ENCODE data around the gene RTN4R. TPM values are rescaled to one million over a fixed set of nuclear protein-coding genes. Genes with fewer than 3 reads are reported as not detected.

Gene RTN4R
- total and polyA plus RNA-seq, 9 of the 15 experiments (the other 6 are each of a cell fraction or from before 2014, with no cell fraction given): 0.04 to 2.8 (median 1.4) TPM; not detected in 3

GRCh38 chr22:20267441-20268278 lies 458 bp downstream of the RTN4R start:
- H3K36me3 ChIP-seq (ENCODE audit: control insufficient read depth, insufficient read depth, low read length): no peaks in the 10 kb centered on the region
- H3K9ac ChIP-seq (ENCODE audit: insufficient read depth in 1 of 2, low read depth in 2 of 2, low read length in 2 of 2): peak overlapping the region; percentile 14 to 86; a peak in 3 of 4 replicates
- ChIA-PET CTCF (ENCODE audit: low intra/inter-chr PET ratio) (interaction anchor here (0.6 to 2.0 kb wide), 7 partner anchors 18 to 358 kb away, joined by 3 to 62 read pairs (median 5); no protein-coding TSS in a partner anchor), POLR2A (no interaction called here)
- peak; percentile 73 to 80 (median 78) for DNase-seq (ENCODE audit: extremely low read depth in 1 of 4, low spot score in 3 of 4)
- H3K4me2 ChIP-seq (ENCODE audit: insufficient read depth, low read length): peak overlapping the region; percentile 73
- peaks cover 54% of the 10 kb centered on the region for H4K20me1 ChIP-seq (replicated peaks; ENCODE audit: control insufficient read depth, insufficient read depth, low read length)
- peaks cover 4% of the 10 kb centered on the region for H3K9me1 ChIP-seq (ENCODE audit: control insufficient read depth, insufficient read depth, low read length)
- peak overlapping the region; percentile 81 for H2AFZ ChIP-seq (ENCODE audit: low read depth, low read length)
- no peak overlapping the region for H3K27ac ChIP-seq (ENCODE audit: extremely low read depth, low read depth, low read length)
- no peaks in the 10 kb centered on the region for H3K9me3 ChIP-seq (replicated peaks; ENCODE audit: control insufficient read depth, insufficient read depth, low read depth, low read length)
- FAIRE-seq: no peak
- no peaks in the 10 kb centered on the region for H3K79me2 ChIP-seq (ENCODE audit: control insufficient read depth, insufficient read depth, low read length)
- H3K27me3 ChIP-seq (ENCODE audit: control insufficient read depth in 2 of 2, insufficient read depth in 2 of 2, low read length in 2 of 2): peaks cover 13 to 67% of the 10 kb centered on the region in 2 experiments; a peak in 4 of 5 replicates
- peak; percentile 34 for ATAC-seq
- H3K4me3 ChIP-seq: peak overlapping the region; percentile 48
- H3K4me1 ChIP-seq (replicated peaks in 1 of 2; ENCODE audit: control insufficient read depth in 2 of 2, insufficient read depth in 2 of 2, low read length in 2 of 2): peaks cover 4 to 65% of the 10 kb centered on the region in 2 experiments; a peak in 4 of 5 replicates
- intact Hi-C loops (cut with micrococcal nuclease) (loop anchor here (1.0 to 5.0 kb wide), 2 partner anchors 90 to 110 kb away; no protein-coding TSS in a partner anchor), in situ Hi-C loops (cut with MboI) (no loop called here)
- under 1% methylated on average over 101 of the region's 101 CpGs for WGBS (ENCODE audit: insufficient coverage, low coverage, missing lambda C conversion rate)
- no TSS peak for BruUV-seq (replicated peaks)
- TF ChIP-seq THRAP3 (IDR thresholded peaks at IDR 0.05; ENCODE audit: borderline replicate concordance): no peak
- TF ChIP-seq SFPQ (IDR thresholded peaks at IDR 0.05; ENCODE audit: low read depth, low read length): no peak
- TF ChIP-seq ZNF407 (IDR thresholded peaks at IDR 0.05; ENCODE audit: low read depth): no peak
- TF ChIP-seq TRIM25 (IDR thresholded peaks at IDR 0.05; ENCODE audit: borderline replicate concordance): no peak
- TF ChIP-seq ZNF280B (CRISPR knock-in tag; IDR thresholded peaks at IDR 0.05): no peak

Measured in K562 (cell line).